HG02623 (cell line): ENCODE data around the gene PPARA.

Source experiments
- ATAC-seq: cut with Tn5 transposase; IDR thresholded peaks from one replicate; pipeline ENCODE4 v1.9.1; 2021; ENCODE audit warnings: moderate library complexity; ENCODE audit not compliant: unreplicated experiment

Gene PPARA

DNA sequence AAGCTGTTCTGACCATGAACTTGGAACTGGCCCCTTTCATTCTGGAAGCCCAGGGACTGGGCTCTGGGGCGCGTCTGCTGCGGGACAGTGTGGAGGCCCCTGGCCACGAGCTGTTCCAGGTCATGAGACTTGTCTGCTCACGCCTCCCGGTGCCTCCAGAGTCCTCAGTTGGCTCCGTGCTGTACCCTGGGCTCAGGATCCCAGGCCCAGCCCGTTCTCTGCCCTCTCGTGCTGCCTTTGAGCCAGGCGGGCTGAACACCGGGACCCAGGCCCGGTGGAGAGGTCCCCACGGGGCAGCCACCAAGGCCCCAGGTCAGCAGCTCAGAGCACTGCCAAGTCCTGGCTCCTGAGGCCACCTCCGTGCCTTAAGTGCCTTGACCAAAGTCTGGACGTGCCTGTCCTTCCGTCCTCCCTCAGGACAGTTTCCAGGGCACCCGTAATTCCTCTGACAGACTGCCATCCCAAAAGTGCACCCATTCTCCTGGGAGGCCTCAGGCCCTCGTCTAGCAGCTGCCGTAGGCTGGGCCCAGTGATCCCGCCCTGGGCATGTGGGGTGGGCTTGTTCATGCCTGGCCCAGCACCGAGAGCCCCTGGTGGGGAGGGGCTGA is 36.3 kb upstream of the PPARA start:
- ATAC-seq = no peak

DNA sequence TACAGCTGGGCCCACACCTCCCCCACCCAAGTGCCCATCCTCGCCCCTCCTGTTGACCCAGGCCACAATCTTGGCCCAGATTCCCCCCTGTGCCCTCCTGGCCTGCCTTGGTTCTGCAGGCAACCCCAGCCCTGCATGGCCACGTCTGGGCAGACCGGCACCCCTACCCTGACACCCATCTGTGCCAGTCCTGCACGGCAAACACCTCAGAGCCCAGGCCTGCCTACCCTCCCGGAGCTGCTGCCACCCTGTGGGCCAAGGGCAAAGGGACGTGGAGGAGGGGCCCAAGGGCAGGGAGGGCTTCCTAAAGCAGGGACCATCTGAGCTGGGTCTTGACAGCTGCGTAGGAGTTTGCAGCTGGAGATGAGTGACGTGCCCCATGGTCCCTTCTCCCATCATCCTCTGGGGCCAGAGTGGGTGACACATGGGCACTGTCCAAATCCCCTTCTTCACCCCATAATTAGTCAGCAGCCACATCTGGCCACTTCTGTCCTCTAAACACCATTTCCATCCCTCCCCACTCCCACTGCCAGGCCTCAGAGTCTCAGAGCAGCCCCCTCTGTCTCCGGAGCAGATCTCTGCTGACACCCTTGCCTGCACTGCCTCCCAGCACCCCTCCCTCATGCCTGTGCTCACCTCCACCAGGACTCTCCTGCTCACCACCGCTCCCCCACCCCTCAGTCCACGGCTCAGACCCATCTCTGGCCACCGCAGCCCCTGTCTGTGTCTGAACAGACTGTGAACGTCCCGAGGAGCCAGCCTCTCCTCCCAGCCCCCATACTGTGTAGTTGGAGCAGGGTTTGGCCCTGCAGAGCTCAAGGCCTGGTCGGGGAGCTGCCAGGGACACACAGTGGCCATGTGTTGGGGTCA is 35.6 kb upstream of the PPARA start:
- ATAC-seq = no peak

DNA sequence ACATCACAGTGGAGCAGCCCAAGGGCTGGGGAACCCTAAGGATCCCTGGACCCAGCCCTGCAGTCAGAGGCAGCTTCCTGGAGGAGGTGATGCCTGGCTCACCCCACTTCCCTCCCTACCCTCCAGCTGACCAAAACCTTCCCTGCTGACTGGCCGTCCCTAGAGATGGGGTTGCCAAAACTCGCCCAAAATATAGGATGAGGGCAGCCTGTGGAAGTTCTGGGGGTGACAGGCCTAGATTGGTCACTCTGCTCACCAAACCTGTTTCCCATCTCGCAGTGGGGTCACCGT is 35.0 kb upstream of the PPARA start:
- no peak for ATAC-seq

DNA sequence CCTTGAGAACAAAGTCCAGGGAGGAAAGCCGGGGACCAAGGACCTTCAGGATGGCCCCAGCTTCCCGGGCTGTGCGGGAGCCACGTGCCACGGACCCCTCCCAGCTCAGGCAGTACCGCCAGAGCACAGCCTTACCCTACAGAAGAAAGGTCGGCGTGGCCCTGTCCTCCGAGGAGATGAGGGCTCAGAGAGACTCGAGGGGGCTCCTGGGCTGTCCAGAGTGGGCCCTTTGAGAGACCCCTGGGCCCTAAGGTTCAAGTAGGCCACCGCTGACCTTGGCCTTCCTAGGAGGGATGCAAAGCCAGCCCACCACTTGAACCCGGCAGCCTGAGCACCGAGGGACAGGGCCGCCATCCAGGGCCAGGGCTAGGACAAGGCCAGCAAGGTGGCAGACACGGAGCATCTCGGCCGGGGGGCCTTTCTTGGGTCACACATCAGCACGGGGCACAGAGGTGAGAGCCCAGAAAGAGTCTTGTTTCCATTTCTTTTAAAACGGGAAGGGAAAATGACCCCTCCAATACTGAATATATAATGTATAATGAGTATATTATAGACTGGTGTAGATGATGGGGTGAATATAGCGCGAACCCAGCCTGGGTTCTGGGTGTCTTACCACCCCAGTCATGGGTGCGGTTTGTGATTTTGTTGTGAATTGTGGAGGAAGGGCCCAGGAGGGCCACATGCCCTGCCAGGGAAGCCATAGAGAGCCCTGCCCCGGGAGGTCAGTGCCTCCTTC is 34.4 kb upstream of the PPARA start:
- ATAC-seq = no peak

DNA sequence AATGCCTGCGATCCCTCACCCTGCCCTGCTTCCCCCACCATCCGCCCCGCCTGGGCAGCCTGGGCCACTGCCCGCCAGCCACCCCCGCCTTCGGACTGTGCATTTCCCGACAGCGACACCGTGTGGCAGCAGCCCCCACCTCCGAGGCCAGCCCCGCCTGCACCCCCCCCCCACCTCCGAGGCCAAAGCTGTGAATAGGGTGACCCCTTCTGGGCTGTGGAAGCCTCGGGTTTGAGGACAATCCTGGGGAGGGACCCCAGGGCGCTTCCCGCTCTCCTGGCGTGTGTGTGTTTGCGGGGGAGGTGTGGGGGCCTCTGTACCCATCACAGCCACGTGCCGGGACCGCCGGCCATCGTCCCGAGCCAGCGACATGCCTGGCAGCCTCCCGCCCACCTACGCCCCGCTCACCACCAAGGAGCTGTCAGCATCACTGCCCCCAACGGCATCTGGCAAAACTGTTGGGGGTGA is 33.8 kb upstream of the PPARA start:
- ATAC-seq = no peak

DNA sequence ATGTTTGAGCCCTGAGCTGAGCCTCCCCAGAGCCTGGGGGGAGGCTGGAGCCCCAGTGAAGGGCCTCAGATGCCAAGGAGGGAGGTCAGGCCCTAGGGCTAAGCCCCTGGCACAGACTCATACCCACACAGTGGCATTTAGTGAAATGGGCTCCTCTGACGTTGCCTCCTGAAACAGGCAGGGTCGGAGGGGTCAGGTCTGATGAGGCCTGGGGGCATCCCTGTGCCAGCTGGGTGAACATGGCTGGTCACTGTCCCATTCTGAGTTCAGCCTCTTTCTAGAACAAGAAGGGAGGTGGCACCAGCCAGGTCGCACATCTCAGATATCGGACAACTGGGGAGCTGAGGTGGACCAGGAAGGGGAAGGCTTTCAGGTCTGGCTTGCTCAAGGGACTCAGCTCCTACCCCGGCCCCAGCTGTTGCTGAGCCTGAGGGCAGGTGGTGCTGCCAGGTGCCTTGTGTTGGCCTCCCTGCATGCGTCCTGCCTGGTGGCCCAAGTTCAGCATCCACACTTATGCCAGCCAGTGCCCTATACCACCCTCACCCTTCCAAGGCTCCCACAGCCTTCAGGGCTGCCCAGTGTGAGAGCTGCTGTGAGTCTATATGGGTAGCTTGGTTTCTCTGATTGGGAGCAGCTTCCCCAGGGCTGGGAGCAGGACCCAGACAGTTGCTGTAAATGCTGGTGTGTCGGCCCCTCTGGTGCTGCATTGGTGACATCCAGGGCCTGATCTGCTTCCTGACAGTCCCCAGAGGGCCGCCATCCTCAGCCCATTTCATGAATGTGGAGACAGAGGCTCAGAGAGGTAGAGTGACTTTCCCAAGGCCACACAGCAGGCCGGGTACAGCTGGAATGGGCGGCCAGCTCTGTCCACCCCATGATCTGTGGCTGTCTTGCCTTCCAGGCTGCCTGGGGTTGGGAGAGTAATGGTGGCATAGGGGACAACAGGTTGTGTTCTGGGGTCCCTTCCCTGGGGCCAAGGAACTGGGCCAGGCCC is 32.8 kb upstream of the PPARA start:
- ATAC-seq = no peak

DNA sequence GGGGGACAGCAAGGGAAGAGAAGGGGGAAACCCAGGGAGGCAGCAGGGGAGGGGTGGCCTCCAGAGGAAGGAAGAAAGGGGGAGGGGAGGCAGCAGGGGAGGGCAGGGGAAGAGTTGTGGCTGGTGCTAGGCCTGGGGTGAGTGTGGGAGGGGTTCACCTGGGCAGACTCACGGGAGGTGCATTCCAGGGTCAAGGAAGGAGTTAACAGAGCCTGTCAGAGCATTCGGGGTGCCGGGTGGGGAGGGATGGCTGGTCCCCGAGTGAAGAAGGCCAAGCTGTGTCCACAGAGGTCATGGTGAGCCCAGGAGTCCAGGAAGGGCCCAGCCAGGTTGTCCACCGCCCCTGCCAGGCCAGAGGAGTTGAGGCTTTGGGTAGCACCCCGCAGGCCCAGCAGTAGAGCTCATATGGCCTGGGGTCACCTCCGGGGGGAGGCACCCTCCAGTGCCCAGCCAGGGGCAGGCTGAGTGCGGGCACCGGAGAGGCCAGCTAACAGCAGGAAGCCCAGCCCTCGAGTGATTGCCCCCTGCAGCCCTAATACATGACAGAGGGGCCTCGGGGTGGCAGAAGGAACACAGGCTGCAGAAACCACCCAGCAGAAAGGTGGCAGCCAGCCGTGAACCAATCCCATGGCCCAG is 31.1 kb upstream of the PPARA start:
- no peak for ATAC-seq

DNA sequence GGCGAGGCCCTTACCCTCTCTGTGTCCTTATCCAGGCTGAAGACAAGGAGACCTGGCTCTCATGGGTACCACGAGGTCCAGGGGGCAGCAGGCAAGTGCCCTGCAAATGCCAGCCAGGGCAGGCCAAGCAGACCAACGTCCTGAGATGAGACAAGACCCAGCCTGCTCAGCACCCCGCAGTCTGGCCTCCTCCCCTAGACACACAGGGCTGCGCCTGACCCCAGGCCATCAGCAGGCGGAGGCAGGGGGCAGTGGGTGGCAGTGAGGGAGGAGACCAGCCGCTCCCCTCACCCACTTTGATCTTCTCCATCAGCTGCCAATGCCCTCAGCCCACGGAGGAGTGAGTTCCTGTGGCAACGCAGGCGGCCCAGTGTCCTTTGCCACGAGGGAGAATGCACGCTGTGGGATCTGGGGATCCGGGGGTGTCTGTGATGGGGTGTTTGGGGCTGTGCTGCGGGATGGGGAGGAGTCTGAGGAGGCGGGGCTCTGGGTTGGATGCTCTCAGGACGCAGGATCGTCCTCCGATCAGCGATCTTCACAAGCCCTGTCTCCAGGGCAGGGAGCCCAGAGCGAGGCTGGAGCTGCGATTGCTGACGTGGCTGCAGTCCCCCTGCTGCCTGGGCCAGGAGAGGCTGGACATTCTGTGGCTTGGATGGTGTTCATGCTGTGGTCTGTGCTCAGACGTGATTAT is 30.5 kb upstream of the PPARA start:
- no peak for ATAC-seq

DNA sequence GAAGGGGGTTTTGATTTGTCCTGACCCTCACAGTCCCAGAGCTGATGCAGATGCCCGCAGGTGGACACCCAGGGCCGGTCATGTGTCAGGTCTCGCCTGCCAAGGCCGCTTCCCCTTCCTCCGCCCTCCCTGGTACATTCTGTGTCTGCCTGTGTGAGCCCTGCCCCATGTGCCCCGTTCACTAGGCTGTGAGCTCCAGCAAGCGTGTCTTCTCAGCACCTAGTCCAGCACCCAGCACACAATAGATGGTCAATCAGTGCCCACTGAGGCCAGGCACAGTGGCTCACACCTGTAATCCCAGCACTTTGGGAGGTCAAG is 29.9 kb upstream of the PPARA start:
- no peak for ATAC-seq

DNA sequence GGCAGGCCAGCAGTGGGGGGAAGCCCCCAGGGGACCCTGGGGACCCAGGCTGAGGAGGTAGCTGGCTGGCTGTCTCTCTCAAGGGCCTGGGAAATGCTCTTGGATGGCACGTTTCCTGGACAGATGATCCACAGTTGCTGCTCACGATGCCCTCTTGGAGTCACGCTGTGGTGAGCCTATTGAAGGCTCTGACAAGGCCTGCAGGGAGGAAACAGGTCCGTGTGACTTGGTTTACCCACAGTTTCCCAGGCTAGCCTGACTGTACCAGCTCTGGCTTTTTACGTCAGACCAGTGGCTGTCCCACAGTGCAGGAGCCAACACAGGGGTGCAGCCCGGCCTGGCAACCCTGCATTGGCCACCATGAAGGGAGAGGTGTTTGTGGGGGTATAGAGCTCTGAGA is 29.2 kb upstream of the PPARA start:
- no peak for ATAC-seq

DNA sequence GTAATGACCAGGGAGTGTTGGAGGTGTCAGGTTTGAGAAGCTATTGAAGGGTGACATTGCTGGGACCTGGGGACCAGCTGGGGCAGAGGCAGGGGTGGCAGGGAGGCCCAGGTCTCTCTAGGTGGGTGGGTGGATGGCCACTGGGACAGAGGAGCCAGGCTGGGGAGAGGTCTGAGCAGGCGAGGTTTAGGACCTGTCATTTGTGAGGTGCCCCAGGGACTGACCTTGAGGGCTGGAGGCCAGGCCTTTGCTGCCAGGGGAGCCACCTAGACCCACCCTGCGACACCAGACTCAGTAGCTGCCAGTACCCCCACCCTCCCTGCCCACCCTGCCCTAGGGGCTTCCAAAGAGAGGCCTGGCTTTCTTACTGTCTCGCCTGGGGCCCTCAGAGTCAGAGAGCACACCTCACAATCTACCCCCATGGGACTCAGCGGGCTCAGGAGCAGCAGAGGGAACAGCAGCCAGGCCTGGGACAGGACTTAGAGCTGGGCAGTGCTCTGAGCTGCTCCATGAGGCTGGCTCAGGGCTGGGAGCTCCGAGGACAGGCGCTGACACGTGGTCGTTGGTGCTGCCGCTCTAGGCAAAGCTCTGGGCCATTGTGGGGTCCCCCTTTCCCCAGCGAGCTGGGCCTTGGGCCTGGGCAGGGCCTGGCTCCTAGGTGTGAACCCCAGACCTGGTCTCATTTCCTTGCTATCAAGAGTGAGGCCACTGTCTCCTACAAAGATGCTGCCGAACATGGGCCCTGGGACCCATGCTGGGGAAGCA is 28.6 kb upstream of the PPARA start:
- ATAC-seq = no peak

DNA sequence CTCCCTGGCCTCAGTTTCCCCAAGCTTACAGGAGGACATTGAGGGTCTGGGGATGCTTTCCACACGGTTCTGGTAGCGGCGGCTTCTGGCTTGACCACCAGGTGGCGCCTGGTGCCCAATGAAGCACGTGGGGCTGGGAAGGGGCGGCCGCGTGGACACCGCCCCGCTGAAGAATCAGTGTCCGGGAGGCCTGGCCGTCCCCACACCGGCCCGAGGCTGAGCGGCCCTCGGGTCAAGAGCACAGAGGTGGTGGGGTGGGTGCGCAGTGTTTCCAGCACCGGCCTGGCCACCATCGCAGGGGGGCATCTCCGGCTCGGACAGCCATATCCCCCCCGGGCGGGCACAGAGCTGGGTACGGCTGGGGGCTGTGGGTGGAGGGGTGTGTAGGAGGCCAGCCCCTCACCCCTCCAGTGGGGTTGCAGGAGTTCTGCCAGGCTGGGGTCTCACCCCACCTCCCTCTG is 27.8 kb upstream of the PPARA start:
- ATAC-seq = no peak

DNA sequence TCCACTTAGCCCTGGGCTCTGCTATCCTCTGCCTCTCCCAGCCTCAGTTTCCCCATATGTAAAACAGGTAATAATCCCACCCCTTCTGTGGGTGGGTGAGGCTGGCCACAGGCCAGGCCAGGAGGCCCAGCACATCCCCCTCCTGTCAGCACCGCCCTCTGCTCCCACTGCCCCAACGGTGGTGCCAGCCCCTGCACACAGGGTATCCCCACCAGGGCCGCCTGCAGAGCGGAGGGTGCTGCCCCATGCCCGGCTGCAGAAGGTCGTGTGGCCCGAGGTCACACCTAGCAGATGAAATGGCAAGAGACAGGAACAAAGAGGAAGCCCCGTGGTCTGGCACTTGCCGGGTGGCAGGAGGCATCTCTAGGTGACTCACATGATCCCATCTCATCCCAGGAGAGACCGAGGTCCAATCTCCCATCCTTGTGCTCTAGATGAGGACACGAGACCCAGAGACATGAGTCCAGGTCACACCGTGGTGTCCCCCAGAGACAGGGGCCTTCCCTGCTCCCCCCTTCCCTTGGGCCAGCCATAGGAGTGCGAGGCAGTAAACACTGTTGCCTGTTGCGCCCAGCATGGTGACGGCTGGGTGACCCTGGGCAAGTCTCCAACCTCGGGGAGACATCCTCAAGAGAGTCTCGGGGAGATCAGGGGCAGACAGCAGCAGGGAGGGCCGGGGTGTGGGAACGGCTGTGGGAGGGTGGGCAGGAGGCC is 27.2 kb upstream of the PPARA start:
- no peak for ATAC-seq

DNA sequence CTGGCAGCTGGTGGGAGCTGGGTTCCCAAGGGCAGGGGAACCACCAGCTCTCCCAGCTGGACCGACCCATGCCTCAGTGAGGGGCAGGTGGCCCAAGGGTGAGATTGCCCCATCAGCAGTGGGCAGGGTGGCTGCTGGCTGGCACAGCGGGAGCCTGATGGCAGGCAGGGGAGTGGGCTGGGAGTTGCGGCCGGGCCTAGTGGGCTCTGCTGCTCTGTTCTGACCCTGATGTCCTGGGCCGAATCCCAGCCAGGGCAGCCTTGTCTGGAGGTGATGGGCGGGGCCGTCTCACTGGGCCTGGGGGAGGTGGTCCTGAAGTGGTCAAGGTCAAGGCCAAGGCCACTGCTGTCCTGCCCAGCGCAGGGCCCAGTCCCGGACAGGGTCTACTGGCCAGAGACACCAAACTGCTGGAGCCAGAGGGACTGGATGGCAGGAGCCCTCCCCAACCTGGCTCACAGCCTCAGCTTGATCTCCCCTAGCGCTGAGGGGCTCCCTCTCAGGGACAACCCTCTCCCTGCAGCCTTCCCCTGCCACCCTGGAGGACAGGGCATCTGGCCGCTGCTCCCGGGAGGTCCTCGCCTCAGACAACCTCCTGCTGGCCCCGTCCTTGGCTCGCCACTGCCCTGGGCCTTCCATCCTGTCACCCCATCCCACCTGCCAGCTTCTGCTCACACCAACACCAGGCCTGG is 26.5 kb upstream of the PPARA start:
- ATAC-seq = no peak

DNA sequence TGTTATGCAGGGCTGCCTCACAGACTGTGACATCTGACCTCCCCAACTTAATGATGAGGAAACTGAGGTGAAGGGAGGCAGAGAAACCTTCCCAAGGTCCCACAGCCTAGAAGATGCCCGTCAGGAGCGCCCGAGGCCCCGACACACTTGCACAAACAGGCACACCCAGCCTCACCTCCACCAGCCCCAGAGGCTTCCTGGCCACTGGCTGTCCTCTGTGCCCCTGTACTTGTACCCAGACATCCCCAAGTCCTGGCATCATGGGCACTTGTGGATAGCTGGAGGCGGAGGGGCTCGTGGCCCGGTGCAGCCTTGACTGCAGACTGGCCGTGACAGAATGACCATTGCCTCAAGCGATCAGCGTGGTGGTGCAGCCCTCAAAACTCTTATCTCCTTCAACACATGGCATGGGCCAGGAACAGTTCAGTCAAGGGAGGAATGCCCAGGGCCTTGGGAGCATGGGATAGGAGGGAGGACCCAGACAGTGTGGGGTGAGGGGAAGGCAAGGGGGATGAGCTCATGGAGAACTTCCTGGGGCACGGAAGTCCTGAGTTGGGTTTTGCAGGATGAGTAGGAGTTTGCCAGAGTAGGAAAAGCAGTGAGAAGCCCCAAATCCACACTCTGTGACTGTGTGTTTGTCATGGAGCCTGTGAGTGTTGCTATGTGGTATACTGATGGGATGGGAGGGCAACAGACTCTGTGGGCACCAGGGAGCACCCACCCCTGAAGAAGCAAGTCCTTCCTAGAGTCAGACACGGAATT is 25.8 kb upstream of the PPARA start:
- no peak for ATAC-seq

DNA sequence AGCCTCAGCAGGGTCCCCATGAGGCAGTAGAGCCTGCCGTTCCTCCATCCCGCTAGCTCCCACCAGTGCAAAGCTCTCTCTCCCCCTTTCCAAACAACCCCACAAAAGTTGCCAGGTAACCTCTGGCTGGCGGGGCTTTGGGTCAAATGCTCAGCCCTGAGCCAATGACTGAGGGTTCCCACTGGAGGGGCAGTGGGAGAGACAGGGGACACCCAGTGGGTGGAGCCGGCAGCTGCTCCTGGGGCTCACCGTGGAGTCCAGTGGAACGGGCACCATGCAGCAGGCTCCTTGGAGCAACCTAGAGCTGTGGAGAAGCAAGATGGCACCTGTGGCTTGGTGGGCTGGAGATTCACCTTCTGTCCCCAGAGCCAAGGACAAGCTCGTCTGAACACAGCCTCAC is 25.0 kb upstream of the PPARA start:
- no peak for ATAC-seq
